Colonic mucosa (tissue), 4 donors: Measurements from ENCODE around the gene TIGAR. TPM values are rescaled to one million over a fixed set of nuclear protein-coding genes. Genes with fewer than 3 reads are reported as not detected.

Experiments used
- DNase-seq: peaks from one replicate; pipeline ENCODE4 v3.0.0-alpha.2; 2020
- H3K27ac ChIP-seq: fragments of 200-600 bp; one replicate; pipeline ENCODE4 v1.8.0; 2021
- H3K27me3 ChIP-seq: fragments of 200-600 bp; one replicate; pipeline ENCODE4 v1.8.0; 2021
- H3K36me3 ChIP-seq: fragments of 200-600 bp; one replicate; pipeline ENCODE4 v1.8.0; 2021
- H3K4me1 ChIP-seq: fragments of 200-600 bp; one replicate; pipeline ENCODE4 v1.8.0; 2021; ENCODE audit warnings: mild to moderate bottlenecking
- H3K4me3 ChIP-seq: fragments of 200-600 bp; one replicate; pipeline ENCODE4 v1.8.0; 2021
- H3K9ac ChIP-seq, 2 donors: one replicate each; pipeline ENCODE4 v1.7.0; 2013; ENCODE audit warnings: control low read depth in 2 of 2, low read depth in 2 of 2, low read length in 2 of 2
- H3K9me3 ChIP-seq: fragments of 200-600 bp; one replicate; pipeline ENCODE4 v1.8.0; 2021
- intact Hi-C: fragments of 100-400 bp; cut with DNase I; formaldehyde crosslinking; loops from one replicate; pipeline ENCODE4 v1.14.1; 2022
- total RNA-seq, 2 donors: library from RNA; stranded (reverse); fragmentation: NEBNext Ultra II Directional in 1 of 2; extraction: Animal tissue kit (Norgen Biotek cat#: 25700) in 1 of 2; gene quantifications; one replicate each; pipeline ENCODE4 v1.2.1, GENCODE V29; 2021
- TF ChIP-seq, protein P1 (sequence below): fragments of 200-600 bp; IDR thresholded peaks from one replicate; pipeline ENCODE4 v1.8.0; 2022; ENCODE audit warnings: antibody characterized with exemption, mild to moderate bottlenecking
- donor health status: healthy.
- donor health status: DM: no; HTN: no; CAD: no.
- donor health status: DM: no; HTN: no; CAD: no.

TIGAR gene
- total RNA-seq, 2 donors from 2014 or later: 14.1 to 17.7 TPM

DNA sequence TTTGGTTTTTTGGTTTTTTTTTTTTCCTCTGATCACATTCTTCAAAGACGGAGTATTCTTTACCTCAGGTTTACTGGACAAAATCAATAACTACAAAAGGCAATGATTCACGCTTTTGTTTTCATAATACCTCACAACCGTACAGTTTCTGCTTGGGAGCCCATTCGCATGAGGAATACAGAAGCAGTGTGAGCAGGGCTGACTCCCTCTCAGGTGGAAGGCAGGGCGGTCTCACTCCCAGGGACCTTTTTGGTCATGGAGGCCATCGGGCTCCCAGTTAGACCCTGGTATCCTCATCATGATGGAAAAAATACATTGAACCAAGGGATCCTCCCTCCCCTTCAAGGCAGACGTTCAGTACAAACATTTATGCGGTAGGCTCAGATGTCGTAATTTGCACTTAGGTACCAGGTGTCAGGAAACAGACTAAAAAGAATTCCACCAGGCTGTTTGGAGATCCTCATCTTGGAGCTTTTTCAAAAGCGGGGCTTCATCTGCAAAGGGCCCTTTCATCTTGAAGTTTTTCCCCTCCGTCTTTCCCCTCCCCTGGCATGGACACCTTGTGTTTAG lies 19.0 kb upstream of the TIGAR start:
- no peaks in the 10 kb centered on the region for H3K36me3 ChIP-seq
- TF ChIP-seq, protein P1, sequence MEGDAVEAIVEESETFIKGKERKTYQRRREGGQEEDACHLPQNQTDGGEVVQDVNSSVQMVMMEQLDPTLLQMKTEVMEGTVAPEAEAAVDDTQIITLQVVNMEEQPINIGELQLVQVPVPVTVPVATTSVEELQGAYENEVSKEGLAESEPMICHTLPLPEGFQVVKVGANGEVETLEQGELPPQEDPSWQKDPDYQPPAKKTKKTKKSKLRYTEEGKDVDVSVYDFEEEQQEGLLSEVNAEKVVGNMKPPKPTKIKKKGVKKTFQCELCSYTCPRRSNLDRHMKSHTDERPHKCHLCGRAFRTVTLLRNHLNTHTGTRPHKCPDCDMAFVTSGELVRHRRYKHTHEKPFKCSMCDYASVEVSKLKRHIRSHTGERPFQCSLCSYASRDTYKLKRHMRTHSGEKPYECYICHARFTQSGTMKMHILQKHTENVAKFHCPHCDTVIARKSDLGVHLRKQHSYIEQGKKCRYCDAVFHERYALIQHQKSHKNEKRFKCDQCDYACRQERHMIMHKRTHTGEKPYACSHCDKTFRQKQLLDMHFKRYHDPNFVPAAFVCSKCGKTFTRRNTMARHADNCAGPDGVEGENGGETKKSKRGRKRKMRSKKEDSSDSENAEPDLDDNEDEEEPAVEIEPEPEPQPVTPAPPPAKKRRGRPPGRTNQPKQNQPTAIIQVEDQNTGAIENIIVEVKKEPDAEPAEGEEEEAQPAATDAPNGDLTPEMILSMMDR: no peak
- DNase-seq: no peak
- H3K9ac ChIP-seq: peak overlapping the region in 1 of 2 donors; percentile 42
- H3K9me3 ChIP-seq: no peaks in the 10 kb centered on the region
- no peak overlapping the region for H3K4me3 ChIP-seq
- H3K4me1 ChIP-seq: peaks cover 7% of the 10 kb centered on the region
- H3K27ac ChIP-seq: peak overlapping the region; percentile 69
- no peaks in the 10 kb centered on the region for H3K27me3 ChIP-seq
- intact Hi-C loops: no loop called here

DNA sequence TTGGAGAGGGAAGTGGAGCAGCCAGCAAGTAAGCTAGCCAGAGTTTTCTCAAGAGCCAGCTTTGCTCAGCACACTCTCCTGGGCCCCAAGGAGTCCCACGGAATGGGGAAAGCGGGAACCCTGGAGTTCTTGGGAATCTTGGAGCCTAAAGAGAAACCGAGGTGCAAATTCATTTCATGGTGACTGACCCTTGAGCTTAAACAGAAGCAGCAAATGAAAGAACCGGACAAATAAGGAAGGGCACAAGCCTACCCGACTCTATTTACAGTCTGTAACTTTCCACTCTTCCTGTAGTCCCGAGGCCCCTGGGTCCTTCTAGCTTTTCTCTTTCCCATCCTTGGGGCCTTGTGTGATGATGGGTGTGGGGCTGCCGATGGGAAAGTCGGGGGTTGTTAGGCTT lies 18.1 kb upstream of the TIGAR start:
- peak; percentile 48 for DNase-seq
- Histone ChIP-seq H3K9ac (peak overlapping the region in 1 of 2 donors; percentile 42), H3K36me3 (no peaks in the 10 kb centered on the region), H3K27me3 (no peaks in the 10 kb centered on the region), H3K27ac (peak overlapping the region; percentile 69), H3K4me1 (peaks cover 7% of the 10 kb centered on the region), H3K9me3 (no peaks in the 10 kb centered on the region), H3K4me3 (no peak overlapping the region)
- TF ChIP-seq, protein P1: no peak
- intact Hi-C loops: no loop called here

DNA sequence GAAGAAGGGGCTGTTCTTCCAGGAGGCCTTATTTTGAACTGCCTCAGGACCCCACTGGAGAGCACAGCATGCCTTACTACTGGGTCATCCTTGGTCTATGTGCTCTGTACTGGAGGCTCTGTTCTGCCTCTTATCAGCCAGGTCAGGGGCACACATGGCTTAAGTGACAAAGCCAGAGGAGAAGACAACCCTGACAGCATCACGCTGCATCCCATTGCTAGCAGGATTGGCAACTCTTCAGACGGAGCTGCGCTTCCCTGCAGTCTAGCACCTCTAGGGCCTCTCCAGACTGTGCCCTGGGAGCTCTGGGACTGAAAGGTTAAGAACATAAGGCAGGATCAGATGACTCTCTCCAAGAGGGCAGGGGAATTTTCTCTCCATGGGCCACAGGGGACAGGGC lies 17.3 kb upstream of the TIGAR start:
- DNase-seq: no peak
- Histone ChIP-seq H3K9ac (peak overlapping the region in 1 of 2 donors; percentile 15), H3K4me1 (peaks cover 7% of the 10 kb centered on the region), H3K9me3 (no peaks in the 10 kb centered on the region), H3K36me3 (no peaks in the 10 kb centered on the region), H3K27ac (peak overlapping the region; percentile 69), H3K4me3 (no peak overlapping the region), H3K27me3 (no peaks in the 10 kb centered on the region)
- TF ChIP-seq, protein P1: no peak
- intact Hi-C loops: no loop called here

DNA sequence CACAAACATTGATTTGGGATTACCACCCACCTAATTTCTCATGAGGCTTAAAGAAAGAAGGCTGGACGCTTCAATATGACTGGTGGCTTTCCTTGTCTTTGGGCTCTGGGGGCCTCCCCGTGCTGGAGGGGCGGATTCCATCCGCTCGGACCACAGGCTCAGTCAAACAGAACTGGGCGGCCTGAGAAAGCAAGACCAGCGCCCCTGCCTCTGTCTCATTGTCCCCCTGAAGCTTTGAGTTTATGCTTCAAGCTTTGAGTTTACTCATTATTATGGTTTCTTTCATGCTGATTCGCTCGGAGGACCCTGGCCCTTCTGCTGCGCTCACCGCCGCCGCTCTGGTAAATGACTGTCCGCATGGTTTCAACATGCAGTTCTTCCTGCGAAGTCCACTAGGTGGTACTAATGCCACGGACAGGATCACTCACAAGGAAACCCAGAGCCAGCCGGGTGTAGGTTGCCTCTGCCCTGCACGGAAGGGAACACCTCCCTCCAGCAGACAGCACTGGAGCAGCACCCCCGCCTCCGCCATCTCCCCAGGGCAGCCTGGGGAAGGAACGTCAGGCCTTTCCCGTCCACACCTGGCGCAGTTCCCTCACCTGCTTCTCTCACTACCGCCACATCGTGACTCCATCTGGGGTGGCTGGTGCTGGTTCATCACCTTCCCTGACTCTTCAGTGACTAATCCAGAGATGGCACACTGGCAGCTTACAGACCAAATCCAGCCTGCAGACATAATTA lies 13.2 kb upstream of the TIGAR start:
- Histone ChIP-seq H3K4me3 (no peak overlapping the region), H3K4me1 (peaks cover 7% of the 10 kb centered on the region), H3K9ac (peak overlapping the region in 1 of 2 donors; percentile 52), H3K36me3 (no peaks in the 10 kb centered on the region), H3K9me3 (no peaks in the 10 kb centered on the region), H3K27ac (peak overlapping the region; percentile 38), H3K27me3 (no peaks in the 10 kb centered on the region)
- TF ChIP-seq, protein P1: peak; percentile 45
- intact Hi-C loops: loop anchor here (2.0 to 5.0 kb wide), 2 partner anchors 110 to 219 kb away; no protein-coding TSS in a partner anchor
- DNase-seq: peak; percentile 87

DNA sequence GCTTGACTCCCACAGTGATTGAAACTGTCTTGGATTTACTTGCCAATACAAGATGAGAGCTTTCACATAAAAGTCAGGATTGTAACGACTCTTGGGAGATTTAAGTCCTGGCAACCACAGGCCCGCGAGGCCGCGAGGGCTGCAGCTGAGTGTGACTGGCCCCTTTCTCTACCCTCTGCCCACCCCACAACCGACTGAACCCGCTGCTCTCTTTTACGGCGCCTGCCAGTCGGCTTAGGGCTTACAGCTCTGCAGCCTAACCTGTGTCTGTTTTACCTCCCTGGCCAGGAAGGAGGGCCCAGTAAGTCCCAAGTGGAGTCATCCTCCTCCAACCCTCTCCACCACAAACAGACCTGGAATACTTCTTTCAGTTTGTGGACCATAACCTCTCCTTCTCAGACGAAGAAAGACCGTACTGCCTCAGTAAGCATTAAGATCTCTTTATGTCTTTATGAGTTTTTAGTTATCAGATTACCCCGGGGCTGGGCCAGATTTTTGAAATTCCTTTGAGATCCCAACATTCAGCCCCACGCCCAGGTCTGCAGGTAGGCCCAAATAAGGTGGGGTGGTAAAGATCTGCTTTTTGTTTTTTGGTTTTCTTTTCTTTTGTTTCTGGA lies 12.6 kb upstream of the TIGAR start:
- Histone ChIP-seq H3K4me1 (peaks cover 6% of the 10 kb centered on the region), H3K9me3 (no peaks in the 10 kb centered on the region), H3K9ac (peak overlapping the region in 1 of 2 donors; percentile 52), H3K27me3 (no peaks in the 10 kb centered on the region), H3K36me3 (no peaks in the 10 kb centered on the region), H3K27ac (peak overlapping the region; percentile 38), H3K4me3 (no peak overlapping the region)
- intact Hi-C loops: loop anchor here (5.0 kb wide), 1 partner anchor 109 kb away; no protein-coding TSS in a partner anchor
- DNase-seq: no peak
- TF ChIP-seq, protein P1: no peak
